Measurements from ENCODE around the gene CCDC97.
"Not testable (repeated sequence)": the region's sequence is repeated elsewhere in the genome, so short reads cannot be mapped to it uniquely, and the experiment has no call there.

Gene CCDC97

DNA sequence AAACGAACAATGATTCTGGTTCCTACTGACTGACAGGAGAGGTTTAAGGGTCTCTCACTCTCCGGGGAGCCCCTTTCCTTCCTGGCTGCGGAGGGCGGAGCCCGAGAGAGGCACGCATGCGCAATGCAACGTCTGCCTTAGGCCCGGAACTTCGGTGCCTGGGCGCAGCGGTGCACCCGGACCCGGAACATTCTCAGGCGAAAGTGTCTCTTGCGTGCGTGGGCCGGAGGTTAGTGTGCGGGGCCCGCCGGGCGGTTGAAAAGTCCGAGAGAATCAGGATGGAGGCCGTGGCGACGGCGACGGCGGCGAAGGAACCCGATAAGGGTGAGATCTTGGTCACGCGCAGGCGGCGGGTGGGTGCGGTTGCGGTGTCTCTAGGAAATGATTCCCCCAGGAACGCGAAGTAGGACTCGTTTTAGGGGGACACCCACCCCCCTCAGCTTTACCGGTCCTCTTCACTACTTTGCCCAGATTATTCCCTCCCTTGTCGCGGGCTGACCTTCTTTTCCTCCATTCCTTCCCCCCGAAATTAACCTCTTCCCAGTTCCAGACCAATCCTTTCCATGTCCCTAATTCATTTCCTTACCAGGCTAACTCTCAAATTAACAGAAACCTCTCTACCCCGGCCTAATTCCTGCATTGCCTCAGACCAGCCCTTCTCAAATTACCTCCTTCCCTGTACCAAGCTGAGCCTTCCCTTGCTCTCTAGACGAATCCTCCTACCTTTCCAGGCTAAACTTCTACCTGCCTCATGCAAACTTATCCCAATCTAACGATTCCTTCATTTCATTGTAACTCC, at the start of gene CCDC97:
Gene CCDC97 (plus strand): TSS at position 140 of the 799 bp plus-strand sequence. CDS start 139 bp downstream, at position 279.
- DNase-seq (ENCODE audit: low read depth in 3 of 3, low spot score in 1 of 3), result peak; percentile 81 to 84 (median 81)

- DNase-seq (ENCODE audit: low read depth in 3 of 3, low spot score in 1 of 3), result no peak
Measured at GRCh38 chr19:41261474-41262190, 48.3 kb upstream of the CCDC97 start.

DNA sequence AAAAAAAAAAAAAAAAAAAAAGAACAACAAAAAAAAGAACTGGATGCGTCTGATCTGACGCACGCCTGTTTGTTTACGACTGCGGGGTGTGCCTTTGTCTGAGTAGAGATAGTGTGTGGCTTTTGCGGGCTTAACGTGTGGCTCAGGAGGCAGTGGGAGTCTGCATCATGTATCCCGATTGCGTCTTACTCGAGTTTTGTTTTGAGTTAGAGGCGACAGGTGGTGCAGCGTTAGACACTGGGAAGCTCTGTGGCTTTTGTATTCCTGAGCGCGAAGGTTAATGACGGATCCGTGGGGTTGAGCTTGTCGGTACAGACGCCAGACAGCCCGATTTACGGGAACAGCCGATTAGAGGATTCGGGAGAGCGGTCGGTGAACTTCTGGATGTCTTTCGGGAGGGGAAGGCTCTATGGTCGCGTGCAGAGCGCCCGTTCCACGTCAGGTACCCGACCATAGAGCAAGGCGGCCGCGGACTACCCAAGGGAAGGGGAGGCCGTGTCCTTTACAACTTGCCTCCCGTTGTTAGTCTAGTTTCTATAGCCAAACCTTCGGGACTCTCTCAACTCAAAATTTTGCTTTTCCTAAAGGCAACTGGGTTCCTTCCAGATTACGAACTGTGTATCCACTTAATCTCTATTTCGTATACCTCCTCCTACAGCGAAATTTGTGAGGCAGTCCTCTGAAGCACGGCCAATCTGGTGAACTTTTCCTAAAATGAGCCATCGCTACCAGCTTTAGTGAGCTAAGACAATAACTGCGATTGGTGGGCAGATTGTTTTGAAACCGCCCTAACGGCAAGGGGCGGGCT, 46.7 kb upstream of the CCDC97 start:
- DNase-seq (ENCODE audit: low read depth in 3 of 3, low spot score in 1 of 3), result peak; percentile 43 to 73 (median 48)

DNA sequence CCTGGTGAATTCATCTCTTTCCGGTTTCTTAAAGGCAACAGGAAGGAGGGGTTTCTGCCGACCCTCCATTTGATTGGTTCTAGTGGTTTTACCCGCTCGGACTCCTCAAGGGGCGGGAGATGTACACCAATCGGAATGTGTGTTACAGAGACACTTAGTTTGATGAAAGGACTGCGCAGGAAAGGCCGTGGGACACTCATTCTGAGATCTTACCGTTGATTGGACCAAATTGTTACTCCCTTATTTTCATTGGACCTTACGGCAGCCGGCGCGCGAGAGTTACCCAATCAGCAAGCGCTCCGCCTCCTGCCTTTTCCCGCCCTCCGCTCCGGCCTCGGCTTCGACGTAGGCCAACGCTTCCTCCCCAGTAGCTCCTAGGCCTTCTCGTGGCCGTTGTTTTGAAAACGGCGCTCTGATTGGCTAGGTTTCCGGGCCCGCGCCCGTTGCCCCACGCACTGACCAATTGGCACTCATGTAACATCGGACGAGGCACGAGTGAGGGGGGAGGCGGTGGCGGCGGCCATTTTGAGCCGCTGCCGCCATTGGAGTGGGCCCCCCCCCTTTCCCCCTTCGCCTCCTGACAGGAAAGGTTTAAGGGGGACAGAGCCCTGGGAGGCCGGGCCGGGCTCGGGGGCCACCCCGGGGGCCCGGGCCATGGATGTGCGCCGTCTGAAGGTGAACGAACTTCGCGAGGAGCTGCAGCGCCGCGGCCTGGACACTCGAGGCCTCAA, 46.0 kb upstream of the CCDC97 start, which contains the start of gene HNRNPUL1:
Gene HNRNPUL1 (plus strand): TSS at position 523 of the 731 bp plus-strand sequence. CDS start 132 bp downstream, at position 655.
- DNase-seq (ENCODE audit: low read depth in 3 of 3, low spot score in 1 of 3), result peak; percentile 98 to 100 (median 99)

GRCh38 chr19:41264581-41265394, 45.2 kb upstream of the CCDC97 start:
- peak in 1 of 3 donors; percentile 58 for DNase-seq (ENCODE audit: low read depth in 3 of 3, low spot score in 1 of 3)

GRCh38 chr19:41265395-41266153, 44.4 kb upstream of the CCDC97 start:
- DNase-seq (ENCODE audit: low read depth in 3 of 3, low spot score in 1 of 3), result no peak

GRCh38 chr19:41269055-41269454, 40.9 kb upstream of the CCDC97 start:
- no peak for DNase-seq (ENCODE audit: low read depth in 3 of 3, low spot score in 1 of 3)

DNA sequence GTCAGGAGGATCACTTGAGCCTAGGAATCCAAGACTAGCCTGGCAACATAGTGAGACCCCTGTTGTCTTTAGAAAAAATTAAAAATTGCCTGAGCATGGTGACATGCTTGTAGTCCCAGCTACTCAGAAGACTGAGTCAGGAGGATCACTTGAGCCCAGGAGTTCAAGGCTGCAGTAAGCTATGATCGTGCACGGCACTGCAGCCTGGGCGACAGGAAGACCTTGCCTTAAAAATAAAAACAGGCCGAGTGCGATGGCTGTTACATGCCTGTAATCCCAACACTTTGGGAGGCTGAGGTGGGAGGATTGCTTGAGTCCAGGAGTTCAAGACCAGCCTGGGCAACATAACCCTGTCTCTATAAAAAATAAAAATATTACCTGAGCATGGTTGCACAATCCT, 40.4 kb upstream of the CCDC97 start:
- no peak for DNase-seq (ENCODE audit: low read depth in 3 of 3, low spot score in 1 of 3)

DNA sequence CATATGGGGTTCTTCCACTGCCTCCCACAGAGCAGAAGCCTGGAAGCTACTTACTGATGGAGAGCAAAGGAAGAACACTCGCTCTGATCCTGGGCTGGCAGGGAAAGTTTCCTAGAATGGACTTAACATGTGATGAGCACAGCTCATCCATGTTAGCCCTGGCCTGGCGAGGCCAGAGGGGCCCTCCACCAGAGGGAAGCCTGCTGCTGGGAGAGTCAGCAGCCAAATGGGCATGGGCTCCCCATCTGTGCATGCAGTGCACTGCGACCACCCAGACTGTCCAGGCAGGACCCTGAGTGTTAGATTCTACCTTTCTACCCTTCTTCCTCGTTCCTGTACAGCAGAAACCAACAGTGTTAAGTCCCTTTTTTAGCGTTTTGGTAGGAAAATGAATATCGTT, 36.9 kb upstream of the CCDC97 start:
- no peak for DNase-seq (ENCODE audit: low read depth in 3 of 3, low spot score in 1 of 3)

GRCh38 chr19:41274802-41275201, 35.2 kb upstream of the CCDC97 start:
- DNase-seq (ENCODE audit: low read depth in 3 of 3, low spot score in 1 of 3), result no peak

DNA sequence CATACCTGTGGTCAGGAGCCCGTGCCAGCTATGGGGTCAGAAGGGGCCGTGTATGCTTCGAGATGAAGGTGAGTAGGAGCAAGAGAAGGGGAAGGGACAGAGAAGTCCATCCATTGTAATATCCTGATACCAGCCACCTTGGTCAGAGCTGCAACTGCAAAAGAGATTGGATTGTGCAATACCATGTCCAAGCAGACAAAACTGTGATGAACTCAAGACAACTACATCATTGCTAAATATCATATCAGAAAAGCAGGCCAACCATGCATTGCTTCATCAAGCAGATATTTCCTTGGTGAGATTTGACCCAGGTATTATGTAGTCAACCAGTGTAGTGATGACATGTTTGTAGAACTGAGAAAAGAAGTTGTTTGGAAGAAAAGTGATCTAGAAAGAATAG, 33.7 kb upstream of the CCDC97 start:
- no peak for DNase-seq (ENCODE audit: low read depth in 3 of 3, low spot score in 1 of 3)

DNA sequence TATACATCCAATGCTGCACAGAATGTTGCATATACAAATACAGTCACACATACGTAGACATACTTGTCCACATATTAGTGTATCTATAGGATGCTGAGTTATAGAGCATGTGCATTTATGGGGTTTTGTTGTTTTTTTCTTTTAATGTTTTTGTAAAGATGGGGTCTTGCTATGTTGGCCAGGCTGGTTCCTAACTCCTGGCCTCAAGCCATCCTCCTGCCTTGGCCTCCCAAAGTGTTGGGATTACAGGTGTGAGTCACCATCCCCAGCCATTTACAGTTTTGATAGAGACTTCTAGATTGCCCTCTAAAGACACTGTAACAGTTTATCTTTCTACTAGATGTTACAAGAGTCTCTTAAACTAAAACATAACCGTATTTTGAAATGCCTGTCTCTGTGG, 31.5 kb upstream of the CCDC97 start:
- no peak for DNase-seq (ENCODE audit: low read depth in 3 of 3, low spot score in 1 of 3)

DNA sequence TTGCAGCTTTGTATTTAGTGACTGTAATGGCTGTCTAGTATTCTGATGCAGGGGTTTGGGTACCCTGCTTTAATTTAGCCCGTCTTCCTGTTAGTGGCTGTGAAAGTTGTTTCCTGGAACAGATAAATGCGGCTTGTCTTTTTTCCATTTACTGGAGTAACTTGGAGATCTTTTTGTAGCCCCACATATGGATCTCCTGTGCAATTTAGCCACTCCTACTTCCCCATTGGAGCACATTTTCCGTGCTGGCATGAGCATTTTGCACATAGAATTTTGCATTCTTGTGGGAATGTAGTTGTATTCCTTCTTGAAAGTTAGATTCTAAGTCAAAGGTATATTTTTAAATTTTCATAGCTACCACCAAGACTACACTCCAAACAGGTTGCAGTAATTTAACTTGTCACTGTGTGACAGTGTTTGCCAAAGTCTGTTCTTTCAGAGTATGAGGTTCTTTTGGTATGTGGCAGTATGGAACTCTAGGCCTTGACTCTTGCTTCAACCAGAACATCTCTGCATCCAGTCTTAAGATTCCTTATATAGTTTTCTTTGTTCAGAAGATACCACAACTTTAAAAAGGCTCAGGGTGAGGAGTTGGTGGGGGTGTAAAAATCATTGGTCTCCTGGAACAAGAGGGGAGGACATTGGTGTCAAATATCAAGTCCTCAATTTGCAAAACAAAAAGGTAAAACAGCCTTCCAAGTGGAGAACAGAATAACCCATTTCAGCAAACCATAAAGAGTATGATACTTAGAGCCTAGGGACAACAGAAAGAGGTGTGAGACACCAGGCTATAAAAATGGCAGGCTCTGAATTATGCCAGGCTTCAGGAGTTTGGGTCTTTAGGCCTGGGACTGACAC, 21.1 kb upstream of the CCDC97 start:
- no peak for DNase-seq (ENCODE audit: low read depth in 3 of 3, low spot score in 1 of 3)

DNA sequence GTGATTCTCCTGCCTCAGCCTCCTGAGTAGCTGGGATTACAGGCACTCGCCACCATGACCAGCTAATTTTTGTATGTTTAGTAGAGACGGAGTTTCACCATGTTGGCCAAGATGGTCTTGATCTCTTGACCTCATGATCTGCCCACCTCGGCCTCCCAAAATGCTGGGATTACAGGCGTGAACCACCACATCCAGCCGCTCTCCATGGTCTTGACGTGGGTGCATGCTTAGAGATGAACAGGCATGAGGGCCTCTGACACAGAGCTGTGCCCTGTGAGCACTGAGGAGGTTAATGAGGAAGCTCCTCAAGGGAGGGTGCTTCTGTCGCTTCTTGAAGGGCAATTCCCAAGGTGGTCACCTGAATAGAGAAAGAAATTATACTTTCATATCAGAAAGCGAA, 20.2 kb upstream of the CCDC97 start:
- DNase-seq (ENCODE audit: low read depth in 3 of 3, low spot score in 1 of 3), result not testable (repeated sequence)

DNA sequence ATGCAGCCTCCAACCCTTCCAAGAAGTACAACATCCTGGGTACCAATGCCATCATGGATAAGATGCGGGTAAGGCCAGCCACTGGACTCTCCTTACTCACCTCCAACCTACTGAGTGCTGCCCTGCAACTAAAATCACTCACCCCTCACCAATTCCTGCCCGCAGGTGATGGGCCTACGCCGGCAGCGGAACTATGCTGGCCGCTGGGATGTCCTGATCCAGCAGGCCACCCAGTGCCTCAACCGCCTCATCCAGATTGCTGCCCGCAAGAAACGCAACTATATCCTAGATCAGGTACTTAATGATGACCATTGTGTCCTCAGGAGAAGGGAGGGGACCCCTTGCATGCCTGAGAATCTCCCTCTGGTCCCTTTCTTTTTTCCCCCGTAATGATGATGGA, 15.6 kb upstream of the CCDC97 start:
- no peak for DNase-seq (ENCODE audit: low read depth in 3 of 3, low spot score in 1 of 3)

DNA sequence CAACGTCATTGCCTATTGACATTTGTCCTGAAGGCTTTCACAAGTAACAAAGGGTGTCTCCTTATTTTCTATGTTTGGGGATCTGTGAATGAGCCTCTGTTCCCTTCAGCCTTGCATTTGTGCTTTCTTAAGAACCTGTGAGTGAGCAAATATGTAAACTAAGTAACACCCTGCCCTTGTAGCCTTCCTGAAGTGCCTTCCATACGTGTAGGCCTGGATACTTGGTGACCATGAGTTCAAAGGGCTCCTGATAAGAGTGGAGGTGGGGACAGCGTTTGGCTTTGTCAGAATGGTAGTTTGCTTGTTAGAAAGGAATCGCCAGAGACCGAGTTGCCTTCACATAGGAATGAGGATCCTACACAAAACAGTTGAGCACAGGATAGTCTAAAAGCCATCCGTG, 14.5 kb upstream of the CCDC97 start:
- no peak for DNase-seq (ENCODE audit: low read depth in 3 of 3, low spot score in 1 of 3)

- no peak for DNase-seq (ENCODE audit: low read depth in 3 of 3, low spot score in 1 of 3)
Measured at GRCh38 chr19:41296433-41296871, 13.5 kb upstream of the CCDC97 start.
